IMR-90 (cell line): ENCODE results near the gene TNFRSF21. TPM values are rescaled to one million over a fixed set of nuclear protein-coding genes. Genes with fewer than 3 reads are reported as not detected.

Experiments
- ATAC-seq: fragments of 200-7000 bp; cut with Tn5 transposase; 2 replicates; pipeline ENCODE4 v1.9.1; 2020; ENCODE audit warnings: low read depth, mild to moderate bottlenecking, moderate library complexity
- BruUV-seq: library from RNA; stranded (reverse); fragments of 400-500 nt; replicated peaks from 2 replicates; lab custom pipeline; 2021; lab: Mats Ljungman, UMichigan
- CTCF ChIA-PET: fragments of 300-600 bp; formaldehyde crosslinking; extraction: SDS; loops from one replicate; lab custom pipeline; 2021; ENCODE audit warnings: antibody characterized with exemption; lab: Yijun Ruan, JAX
- POLR2A ChIA-PET: fragments of 300-600 bp; sonication (Branson Sonifier 250); formaldehyde crosslinking; loops from one replicate; lab custom pipeline; 2022; ENCODE audit warnings: antibody characterized with exemption; ENCODE audit not compliant: unreplicated experiment; lab: Charles Lee
- DNase-seq: peaks from one replicate; pipeline ENCODE4 v3.0.0; 2013
- H2AFZ ChIP-seq: replicated peaks from 2 replicates; pipeline ENCODE3; 2013; ENCODE audit warnings: low read length, mild to moderate bottlenecking; ENCODE audit not compliant: poor library complexity
- H2AK5ac ChIP-seq: 2 replicates; pipeline ENCODE4 v1.6.1; 2013; ENCODE audit warnings: low read depth, low read length, inconsistent platforms
- H2AK9ac ChIP-seq: replicated peaks from 2 replicates; pipeline ENCODE3; 2013; ENCODE audit warnings: mild to moderate bottlenecking, low read depth, low read length, moderate library complexity; ENCODE audit not compliant: poor library complexity
- H2BK120ac ChIP-seq: 2 replicates; pipeline ENCODE4 v1.6.1; 2013; ENCODE audit warnings: low read depth, low read length, inconsistent platforms
- H2BK15ac ChIP-seq: 3 replicates; pipeline ENCODE4 v1.6.1; 2013; ENCODE audit warnings: low read depth, low read length, inconsistent platforms
- H2BK20ac ChIP-seq: 2 replicates; pipeline ENCODE4 v1.6.1; 2013; ENCODE audit warnings: low read depth, mild to moderate bottlenecking, inconsistent platforms, low read length, moderate library complexity
- H2BK5ac ChIP-seq: 2 replicates; pipeline ENCODE4 v1.6.1; 2013; ENCODE audit warnings: mild to moderate bottlenecking, low read depth, low read length, inconsistent platforms; ENCODE audit not compliant: poor library complexity, severe bottlenecking
- H3K14ac ChIP-seq: replicated peaks from 2 replicates; pipeline ENCODE4 v1.6.1; 2013; ENCODE audit warnings: low read depth, low read length, inconsistent platforms
- H3K18ac ChIP-seq: 2 replicates; pipeline ENCODE4 v1.6.1; 2013; ENCODE audit warnings: low read depth, low read length, control low read depth
- H3K23ac ChIP-seq: 2 replicates; pipeline ENCODE4 v1.6.1; 2013; ENCODE audit warnings: low read depth, low read length, inconsistent platforms
- H3K27ac ChIP-seq: 2 replicates; pipeline ENCODE4 v1.5.1; 2013; ENCODE audit warnings: mild to moderate bottlenecking, control low read depth, low read length; ENCODE audit not compliant: insufficient read depth
- H3K27me3 ChIP-seq: 2 replicates; pipeline ENCODE4 v1.6.1; 2013; ENCODE audit warnings: low read length; ENCODE audit not compliant: control insufficient read depth, insufficient read depth
- H3K36me3 ChIP-seq: 2 replicates; pipeline ENCODE4 v1.6.1; 2013; ENCODE audit warnings: low read length, mixed read lengths; ENCODE audit not compliant: control insufficient read depth, insufficient read depth
- H3K4ac ChIP-seq: 2 replicates; pipeline ENCODE4 v1.6.1; 2013; ENCODE audit warnings: low read depth, low read length, inconsistent platforms
- H3K4me1 ChIP-seq: 2 replicates; pipeline ENCODE4 v1.6.1; 2013; ENCODE audit warnings: low read length, mixed read lengths; ENCODE audit not compliant: control insufficient read depth, insufficient read depth
- H3K4me2 ChIP-seq: 2 replicates; pipeline ENCODE4 v1.6.1; 2013; ENCODE audit warnings: low read depth, mild to moderate bottlenecking, control low read depth, low read length, moderate library complexity
- H3K4me3 ChIP-seq: 2 replicates; pipeline ENCODE4 v1.5.1; 2013; ENCODE audit warnings: low read depth, mild to moderate bottlenecking, control low read depth, low read length, moderate library complexity; ENCODE audit not compliant: insufficient read depth
- H3K56ac ChIP-seq: 2 replicates; pipeline ENCODE4 v1.6.1; 2013; ENCODE audit warnings: low read length, inconsistent platforms; ENCODE audit not compliant: insufficient read depth; ENCODE audit errors: extremely low read depth
- H3K79me1 ChIP-seq, 2 experiments: 2 replicates each; pipeline ENCODE4 v1.6.1; 2013; ENCODE audit warnings: low read length in 2 of 2, inconsistent platforms in 1 of 2, low read depth in 1 of 2
- H3K9ac ChIP-seq: 2 replicates; pipeline ENCODE4 v1.6.1; 2013; ENCODE audit warnings: low read depth, low read length, control low read depth
- H3K9me1 ChIP-seq: 2 replicates; pipeline ENCODE4 v1.6.1; 2013; ENCODE audit warnings: low read length, inconsistent platforms; ENCODE audit not compliant: insufficient read depth
- H3K9me3 ChIP-seq: 2 replicates; pipeline ENCODE4 v1.6.1; 2013; ENCODE audit warnings: low read length; ENCODE audit not compliant: control insufficient read depth, insufficient read depth
- H4K20me1 ChIP-seq: 2 replicates; pipeline ENCODE4 v1.6.1; 2013; ENCODE audit warnings: low read length, inconsistent platforms; ENCODE audit not compliant: insufficient read depth
- H4K5ac ChIP-seq: 2 replicates; pipeline ENCODE4 v1.6.1; 2013; ENCODE audit warnings: mild to moderate bottlenecking, low read depth, low read length, control low read depth
- H4K8ac ChIP-seq, 2 experiments: 2 replicates each; pipeline ENCODE4 v1.6.1; 2013; ENCODE audit warnings: low read depth in 2 of 2, low read length in 2 of 2, control low read depth in 1 of 2, inconsistent platforms in 1 of 2
- H4K91ac ChIP-seq: 2 replicates; pipeline ENCODE4 v1.6.1; 2013; ENCODE audit warnings: low read depth, low read length, inconsistent platforms; ENCODE audit not compliant: insufficient read depth
- BHLHE40 ChIP-seq: fragments of 150-350 bp; IDR thresholded peaks from 2 replicates; pipeline ENCODE4 v1.6.1; 2016; ENCODE audit warnings: mild to moderate bottlenecking, low read depth, low read length
- CEBPB ChIP-seq: IDR thresholded peaks from 2 replicates; pipeline ENCODE4 v1.6.1; 2012; ENCODE audit warnings: low read depth, low read length, improper control_type of control experiment
- CHD1 ChIP-seq: IDR thresholded peaks from 2 replicates; pipeline ENCODE4 v1.6.1; 2012; ENCODE audit warnings: low read depth, low read length, improper control_type of control experiment
- CTCF ChIP-seq: conservative IDR thresholded peaks from 2 replicates; pipeline ENCODE4 v1.5.1; 2012; ENCODE audit warnings: mild to moderate bottlenecking, low read depth, low read length, improper control_type of control experiment
- ELK1 ChIP-seq: fragments of 150-350 bp; IDR thresholded peaks from 2 replicates; pipeline ENCODE4 v1.6.1; 2016; ENCODE audit warnings: low read depth, mild to moderate bottlenecking, low read length, moderate library complexity, borderline replicate concordance
- FOS ChIP-seq: fragments of 150-350 bp; IDR thresholded peaks from 2 replicates; pipeline ENCODE4 v1.6.1; 2016; ENCODE audit warnings: low read depth, low read length
- MAFK ChIP-seq: IDR thresholded peaks from 2 replicates; pipeline ENCODE4 v1.6.1; 2012; ENCODE audit warnings: low read depth, low read length, improper control_type of control experiment
- MAZ ChIP-seq: IDR thresholded peaks from 2 replicates; pipeline ENCODE4 v1.6.1; 2012; ENCODE audit warnings: low read depth, mild to moderate bottlenecking, low read length, improper control_type of control experiment, moderate library complexity, borderline replicate concordance
- MXI1 ChIP-seq: IDR thresholded peaks from 2 replicates; pipeline ENCODE4 v1.6.1; 2012; ENCODE audit warnings: low read depth, mild to moderate bottlenecking, low read length, moderate library complexity, borderline replicate concordance
- NFE2L2 ChIP-seq: fragments of 150-350 bp; IDR thresholded peaks from 2 replicates; pipeline ENCODE4 v1.6.1; 2016; ENCODE audit warnings: low read depth, mild to moderate bottlenecking, low read length
- POLR2A ChIP-seq: IDR thresholded peaks from 2 replicates; pipeline ENCODE4 v1.6.1; 2012; ENCODE audit warnings: mild to moderate bottlenecking, low read depth, low read length
- RAD21 ChIP-seq: IDR thresholded peaks from 2 replicates; pipeline ENCODE4 v1.6.1; 2012; ENCODE audit warnings: low read length, improper control_type of control experiment
- RCOR1 ChIP-seq: IDR thresholded peaks from 2 replicates; pipeline ENCODE4 v1.6.1; 2012; ENCODE audit warnings: mild to moderate bottlenecking, low read length, improper control_type of control experiment; ENCODE audit not compliant: insufficient replicate concordance
- RFX5 ChIP-seq: IDR thresholded peaks from 2 replicates; pipeline ENCODE4 v1.8.0; 2012; ENCODE audit warnings: low read depth, mild to moderate bottlenecking, low read length, moderate library complexity
- SMC3 ChIP-seq: fragments of 150-350 bp; IDR thresholded peaks from 2 replicates; pipeline ENCODE4 v1.6.1; 2016; ENCODE audit warnings: low read depth, mild to moderate bottlenecking, antibody characterized with exemption, low read length, moderate library complexity
- USF2 ChIP-seq: fragments of 150-350 bp; IDR thresholded peaks from 2 replicates; pipeline ENCODE4 v1.6.1; 2017; ENCODE audit warnings: mild to moderate bottlenecking, antibody characterized with exemption, low read length, low read depth
- WGBS, 2 experiments: methylation state at CpG; one replicate each; pipeline versions ENCODE4 v1.1.5 to v1.1.7; 2013; ENCODE audit warnings: missing lambda C conversion rate in 2 of 2; ENCODE audit not compliant: insufficient read length in 1 of 2; ENCODE audit errors: extremely low coverage in 2 of 2; 5-methylcytosine and 5-hydroxymethylcytosine counted together
- dilution Hi-C: fragments of 300-500 bp; cut with HindIII; formaldehyde crosslinking; loops from one replicate; pipeline ENCODE4 v1.14.3; 2018; ENCODE audit warnings: low sequenced_read_pairs; ENCODE audit not compliant: unreplicated experiment
- in situ Hi-C: fragments of 300-500 bp; cut with MboI; formaldehyde crosslinking; loops from 3 replicates; pipeline ENCODE4 v1.14.3; 2019; ENCODE audit warnings: low sequenced_read_pairs, inconsistent platforms, mixed read lengths
- intact Hi-C: fragments of 100-400 bp; cut with micrococcal nuclease; formaldehyde crosslinking; loops from 2 replicates; pipeline ENCODE4 v1.10.0; 2022
- polyA plus RNA-seq, 3 experiments: library from polyadenylated mRNA; depleted of rRNA; stranded (reverse); fragments of >200 nt; gene quantifications; 2 replicates each; pipeline ENCODE4 v1.2.3, GENCODE V29; 2012; ENCODE audit warnings: low replicate concordance in 1 of 3
- total RNA-seq: library from RNA; depleted of rRNA; stranded (reverse); fragments of >200 nt; gene quantifications from 2 replicates; pipeline ENCODE4 v1.2.3, GENCODE V29; 2012

The TNFRSF21 gene
- total and polyA plus RNA-seq, 2 of the 4 experiments (the other 2 are of a cell fraction): 2.9 to 6.9 TPM

- WGBS, 2 experiments: 97% methylated on average over 5 of the region's 7 CpGs; no CpG with 5 or more reads in 1 of the 2 experiments
- H2AK9ac ChIP-seq: no peak overlapping the region
- no peak overlapping the region for H2BK15ac ChIP-seq
- no peak overlapping the region for H4K91ac ChIP-seq
- H2AK5ac ChIP-seq: no peak overlapping the region
- intact Hi-C loops (no loop called here), dilution Hi-C loops (no loop called here), in situ Hi-C loops (no loop called here)
- DNase-seq (no peak), ATAC-seq (no peak)
- no peaks in the 10 kb centered on the region for H3K27me3 ChIP-seq
- no peak overlapping the region for H3K4ac ChIP-seq
- no peaks in the 10 kb centered on the region for H3K9me3 ChIP-seq
- ChIA-PET POLR2A (no interaction called here), CTCF (no interaction called here)
- no peak overlapping the region for H3K4me2 ChIP-seq
- no peak for TF ChIP-seq CTCF
- no peak for TF ChIP-seq CEBPB
- no peak for TF ChIP-seq BHLHE40
- TF ChIP-seq USF2: no peak
- TF ChIP-seq FOS: no peak
- TF ChIP-seq RAD21: no peak
- no peak for TF ChIP-seq NFE2L2
- TF ChIP-seq CHD1: no peak
- TF ChIP-seq MXI1: no peak
- TF ChIP-seq MAZ: no peak
- TF ChIP-seq RCOR1: no peak
- TF ChIP-seq ELK1: no peak
- no peak for TF ChIP-seq MAFK
- TF ChIP-seq POLR2A: no peak
- no peak for TF ChIP-seq SMC3
- no peak for TF ChIP-seq RFX5
- BruUV-seq: no TSS peak
- no peak overlapping the region for H2BK20ac ChIP-seq
- H2BK120ac ChIP-seq: no peak overlapping the region
- peaks cover 2% of the 10 kb centered on the region; the same call in 1 of the 2 replicates for H3K4me1 ChIP-seq
- no peak overlapping the region for H3K14ac ChIP-seq
- H3K27ac ChIP-seq: no peak overlapping the region
- H3K18ac ChIP-seq: no peak overlapping the region
- H3K56ac ChIP-seq: no peak overlapping the region
- no peak overlapping the region for H2BK5ac ChIP-seq
- H3K9me1 ChIP-seq: peaks cover 9% of the 10 kb centered on the region; the same call in 1 of the 2 replicates
- H2AFZ ChIP-seq: no peak overlapping the region
- H3K79me1 ChIP-seq: no peaks in the 10 kb centered on the region; a peak in 1 of 4 replicates
- no peak overlapping the region for H4K8ac ChIP-seq
- no peak overlapping the region for H3K9ac ChIP-seq
- no peak overlapping the region for H3K23ac ChIP-seq
- H3K4me3 ChIP-seq: no peak overlapping the region
- H3K36me3 ChIP-seq: peaks cover 8% of the 10 kb centered on the region
- no peaks in the 10 kb centered on the region for H4K20me1 ChIP-seq
- H4K5ac ChIP-seq: no peak overlapping the region
Measured at GRCh38 chr6:47286301-47286700, 23.4 kb downstream of the TNFRSF21 start.
